Measurements from ENCODE around the gene METTL14. TPM values are rescaled to one million over a fixed set of nuclear protein-coding genes. Genes with fewer than 3 reads are reported as not detected.

METTL14 gene
- total RNA-seq, 1 experiment from 2014 or later: 8.3 TPM

Other genes with a start within 250 kb of the METTL14 start
- gene SEC24D, start 150.7 kb downstream of the METTL14 start, total RNA-seq (2014; rRNA removed; shearing (Covaris generic); ENCODE audit: low replicate concordance): 19.2 and 26.6 TPM in 2 replicates
- 0.10 and 0.46 TPM in 2 replicates for gene SYNPO2, start 203.5 kb downstream of the METTL14 start, total RNA-seq (2014; rRNA removed; shearing (Covaris generic); ENCODE audit: low replicate concordance)

All from MG63 (cell line).